GM19035 (cell line): ENCODE data around the gene RSPO1.
"Not testable (repeated sequence)": the region's sequence is repeated elsewhere in the genome, so short reads cannot be mapped to it uniquely, and the experiment has no call there.

Source experiments
- ATAC-seq: cut with Tn5 transposase; IDR thresholded peaks from one replicate; pipeline ENCODE4 v1.9.1; 2021; ENCODE audit not compliant: unreplicated experiment

The RSPO1 gene

DNA sequence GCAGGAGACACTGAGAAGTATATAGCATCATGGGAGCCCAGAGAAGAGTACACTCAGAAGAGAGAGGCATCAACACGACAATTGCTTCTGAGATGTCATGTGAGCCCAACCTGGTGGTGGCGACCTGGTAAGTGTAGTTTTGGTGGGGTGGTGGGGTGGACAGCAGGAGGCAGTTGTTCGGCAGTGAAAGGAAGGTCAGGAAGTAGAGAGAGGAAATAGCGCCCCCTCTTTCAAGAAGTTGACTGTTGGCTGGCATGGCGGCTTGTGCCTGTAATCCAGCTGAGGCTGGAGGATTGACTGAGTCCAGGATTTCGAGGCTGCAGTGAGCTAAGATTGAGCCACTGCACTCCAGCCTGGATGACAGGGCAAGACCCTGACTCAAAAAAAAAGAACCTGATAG, 12.6 kb downstream of the RSPO1 start:
- no peak for ATAC-seq

DNA sequence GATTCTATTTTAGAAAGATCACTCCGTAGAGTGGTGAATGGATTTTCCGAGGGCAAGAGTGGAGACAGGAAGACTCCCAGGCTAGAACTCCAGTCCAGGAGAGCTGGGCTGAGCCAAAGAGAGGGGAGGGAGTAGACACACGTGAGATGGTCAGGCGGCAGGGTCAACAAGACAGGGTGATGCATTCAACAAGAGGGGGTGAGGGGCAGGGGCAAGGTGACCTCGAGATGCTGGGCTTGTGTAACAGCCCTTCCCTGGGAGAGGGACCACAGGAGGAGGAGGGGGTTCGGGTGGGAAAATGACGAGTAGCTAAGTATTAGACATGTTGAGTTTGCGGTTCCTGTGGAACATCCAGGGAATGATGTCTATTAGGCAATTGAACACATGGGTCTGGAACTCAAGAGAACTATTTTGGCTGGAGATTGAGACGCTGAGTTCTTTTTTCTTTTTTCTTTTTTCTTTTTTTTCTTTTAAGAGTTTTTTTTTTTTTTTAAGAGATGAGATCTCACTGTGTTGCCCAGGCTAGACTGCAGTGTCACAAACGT, 13.3 kb downstream of the RSPO1 start:
- ATAC-seq: no peak

DNA sequence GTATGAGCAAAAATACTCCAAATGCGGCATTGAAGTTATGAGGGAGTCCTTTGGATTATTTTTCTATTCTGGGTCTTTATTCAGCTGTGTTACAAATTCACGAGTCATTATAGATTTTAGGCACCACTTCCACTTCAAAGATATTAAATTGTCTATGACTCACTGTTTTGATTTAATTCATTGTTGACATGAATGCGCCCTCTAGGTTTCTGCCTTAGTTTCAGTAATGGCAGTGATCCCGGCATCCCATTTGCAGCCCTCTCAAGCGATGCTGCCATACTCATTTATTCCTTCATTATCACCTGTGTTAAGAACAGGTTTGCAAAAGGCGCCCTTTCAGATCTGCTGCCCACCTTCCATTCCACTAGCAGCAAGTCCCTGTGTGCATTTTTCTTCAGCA, 14.0 kb downstream of the RSPO1 start:
- no peak for ATAC-seq

DNA sequence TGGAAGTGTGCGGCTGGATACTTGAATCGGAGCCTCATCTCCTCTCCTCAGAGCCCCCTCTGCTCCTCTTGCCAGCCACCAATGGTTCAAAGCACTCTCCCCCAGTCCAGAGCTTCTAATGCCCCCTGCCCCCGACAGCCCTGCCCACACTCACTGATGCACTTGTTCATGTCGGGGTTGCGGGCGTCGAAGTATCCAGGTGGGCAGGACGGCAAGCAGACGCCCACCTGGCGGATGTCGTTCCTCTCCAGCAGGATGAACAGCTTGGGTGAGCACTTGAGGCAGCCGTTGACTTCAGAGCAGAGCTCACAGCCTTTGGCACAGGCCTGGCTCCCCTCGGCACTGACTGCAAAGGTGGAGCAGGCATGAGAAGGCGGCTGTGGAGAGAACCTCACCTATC, 18.4 kb downstream of the RSPO1 start:
- ATAC-seq: no peak

DNA sequence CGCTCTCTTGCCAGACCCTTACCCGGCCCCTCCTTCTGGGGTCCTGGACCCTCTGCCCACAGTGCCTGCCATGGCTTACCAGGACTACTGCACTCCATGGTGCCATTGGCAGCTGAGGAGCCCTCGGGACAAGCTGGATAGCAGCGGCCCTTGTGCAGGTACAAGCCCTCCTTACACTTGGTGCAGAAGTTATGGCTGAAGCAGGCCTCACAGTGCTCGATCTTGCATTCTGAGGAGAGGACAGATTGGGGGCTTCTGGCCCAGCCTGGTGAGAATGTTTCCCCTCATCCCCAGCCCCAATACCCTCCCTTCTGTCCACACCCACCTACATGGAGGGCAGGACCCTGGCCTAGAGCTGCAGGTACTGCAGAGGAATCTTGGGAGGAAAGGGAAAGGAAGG, 20.6 kb downstream of the RSPO1 start:
- no peak for ATAC-seq

DNA sequence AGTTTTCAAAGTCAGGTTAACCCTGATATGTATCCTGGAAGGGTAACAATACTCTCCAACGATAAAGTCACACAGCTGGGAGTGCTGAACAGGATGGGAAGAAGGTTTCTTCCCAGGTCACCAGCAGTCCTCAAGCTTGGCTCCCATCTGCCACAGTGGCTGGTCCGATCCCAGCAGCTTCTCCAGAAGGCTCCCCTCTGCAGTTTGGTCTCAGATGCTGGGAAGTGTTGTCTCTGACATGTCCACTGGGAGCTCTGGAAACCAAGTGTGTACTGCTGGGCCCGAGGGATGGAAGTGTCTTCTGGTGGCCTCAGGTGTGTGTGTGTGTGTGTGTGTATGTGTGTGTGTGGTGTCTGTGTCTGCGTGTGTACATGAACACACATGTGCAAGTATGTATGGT, 22.5 kb downstream of the RSPO1 start:
- no peak for ATAC-seq

DNA sequence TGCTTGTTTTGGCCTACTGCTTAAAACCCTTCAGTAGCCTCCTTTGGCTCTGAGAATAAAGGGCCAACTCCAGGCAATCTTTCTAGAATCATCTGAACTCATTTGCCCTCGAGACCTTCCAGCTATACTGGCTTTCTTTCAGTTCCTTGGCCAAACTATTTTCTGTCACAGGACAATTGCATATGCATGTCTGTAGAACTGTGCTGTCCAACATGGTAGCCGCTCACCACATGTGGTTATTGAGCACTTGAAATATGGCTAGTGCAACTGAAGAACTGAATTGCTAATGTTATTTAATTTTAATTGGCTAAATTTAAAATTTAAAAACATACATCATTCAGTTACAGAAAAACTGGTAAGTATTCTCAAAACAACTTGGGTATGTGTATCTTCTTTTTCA, 24.7 kb downstream of the RSPO1 start:
- ATAC-seq: no peak

DNA sequence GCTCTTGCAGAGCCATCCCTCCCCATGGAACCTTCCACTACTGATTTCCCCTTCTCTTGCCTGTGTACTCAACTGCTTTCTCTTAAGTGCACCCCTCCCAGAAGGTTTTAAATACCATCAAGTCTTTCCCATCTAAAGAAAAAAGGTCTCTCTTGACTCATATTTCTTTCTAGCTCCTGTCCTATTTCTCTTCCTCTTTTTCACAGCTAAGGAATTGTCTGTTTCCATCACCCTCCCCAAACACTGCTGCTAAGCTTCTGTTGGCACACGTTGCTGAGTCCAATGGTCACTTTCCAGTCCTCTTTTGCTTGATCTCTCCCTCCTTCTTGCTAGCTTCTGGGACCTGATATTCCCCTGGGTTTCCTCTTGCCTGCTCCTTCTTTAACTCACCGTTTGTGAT, 25.7 kb downstream of the RSPO1 start:
- no peak for ATAC-seq

DNA sequence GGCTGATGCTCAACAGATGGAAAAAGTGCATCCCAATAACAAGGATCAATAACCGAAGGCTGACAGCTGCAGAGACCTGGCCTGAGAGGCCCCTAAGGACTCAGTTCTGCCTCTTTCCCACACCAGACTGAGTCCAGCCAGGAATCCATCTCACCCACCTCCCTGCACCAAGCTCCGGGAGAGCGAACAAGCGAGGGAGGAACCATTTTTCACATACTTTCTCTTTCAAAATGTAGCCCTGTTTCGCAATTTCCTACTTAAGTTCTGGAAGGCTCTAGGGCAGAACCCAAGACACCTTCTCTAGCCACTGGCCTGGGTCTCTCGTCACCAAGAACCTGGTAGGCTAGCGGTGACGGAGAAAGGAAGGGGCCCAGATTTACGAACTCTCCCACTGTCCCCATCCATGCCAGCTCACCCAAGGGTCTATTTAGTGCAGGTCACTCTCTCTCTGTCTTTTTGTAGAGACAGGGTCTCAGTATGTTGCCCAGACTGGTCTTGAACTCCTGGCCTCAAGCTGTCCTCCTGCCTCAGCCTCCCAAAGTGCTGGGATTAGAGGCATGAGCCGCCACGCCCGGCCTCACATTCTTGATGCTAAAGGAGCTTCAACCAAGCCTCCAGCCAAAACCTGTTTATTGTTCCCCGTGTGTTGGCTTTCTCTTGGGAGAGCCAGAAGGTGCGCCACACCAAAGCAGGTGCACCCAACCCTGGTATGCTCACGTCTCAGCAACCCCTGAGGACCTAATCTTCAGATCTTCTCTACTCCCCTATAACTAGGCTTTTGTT, 28.0 kb downstream of the RSPO1 start:
- no peak for ATAC-seq

DNA sequence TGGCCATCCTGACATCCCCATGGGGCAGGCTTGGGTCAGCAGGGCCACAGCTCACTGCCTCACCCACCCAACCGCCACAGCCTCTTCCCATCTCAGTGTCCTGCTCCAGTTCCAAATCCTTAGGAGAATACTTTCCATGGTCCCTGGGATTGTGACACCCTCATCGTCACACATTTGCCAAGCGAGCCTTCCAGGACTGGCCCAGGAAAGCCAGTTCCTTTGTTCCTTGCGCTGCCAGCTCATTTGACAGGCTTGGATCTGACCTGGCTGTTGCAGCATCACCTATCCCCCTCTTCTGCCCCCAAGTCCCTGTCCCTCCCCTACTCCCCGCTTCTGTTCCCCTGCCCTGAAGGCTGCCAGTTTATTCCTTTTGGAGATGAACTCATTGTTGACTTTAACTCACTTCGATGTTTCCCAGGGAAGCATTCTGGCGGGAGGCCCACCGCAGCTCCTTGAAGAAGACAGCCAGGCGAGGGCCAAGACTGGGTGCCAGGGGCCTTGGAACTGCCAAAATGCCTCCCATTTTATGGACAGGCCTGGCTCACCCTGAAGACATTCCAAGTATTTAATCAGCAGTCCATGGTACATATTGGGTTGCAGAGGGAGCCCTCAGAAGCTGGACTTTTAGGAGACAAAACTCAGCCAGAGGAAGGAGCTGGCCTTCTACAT, 28.8 kb downstream of the RSPO1 start:
- ATAC-seq: no peak

DNA sequence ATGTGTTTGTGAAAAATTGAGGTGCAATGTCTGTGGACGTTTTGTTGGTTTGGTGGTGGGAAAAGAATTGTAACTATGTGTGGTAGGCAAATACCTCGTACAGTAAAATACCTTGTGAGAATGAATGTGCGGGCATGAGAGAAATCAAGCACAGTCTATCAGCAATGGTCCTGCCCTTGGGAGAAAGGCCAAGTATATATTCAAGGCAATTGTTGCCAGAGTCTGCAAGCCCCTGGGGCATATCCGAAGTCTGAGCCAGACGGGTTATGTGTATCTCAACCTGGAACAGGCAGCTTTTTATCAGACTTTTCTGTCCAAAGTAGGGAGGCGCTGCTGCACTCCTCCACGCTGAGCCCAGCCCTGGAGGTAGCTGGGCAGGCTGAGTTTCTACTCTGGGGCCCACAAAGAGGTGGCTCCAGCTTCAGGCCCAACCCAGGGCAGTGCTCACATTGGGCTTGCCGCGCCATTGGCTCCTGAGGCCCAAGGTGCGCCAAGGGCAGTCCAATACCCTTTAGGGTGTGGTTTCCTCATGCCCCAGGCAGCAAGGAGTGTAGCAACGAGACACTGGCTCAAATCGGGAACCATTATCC, 29.5 kb downstream of the RSPO1 start:
- no peak for ATAC-seq

DNA sequence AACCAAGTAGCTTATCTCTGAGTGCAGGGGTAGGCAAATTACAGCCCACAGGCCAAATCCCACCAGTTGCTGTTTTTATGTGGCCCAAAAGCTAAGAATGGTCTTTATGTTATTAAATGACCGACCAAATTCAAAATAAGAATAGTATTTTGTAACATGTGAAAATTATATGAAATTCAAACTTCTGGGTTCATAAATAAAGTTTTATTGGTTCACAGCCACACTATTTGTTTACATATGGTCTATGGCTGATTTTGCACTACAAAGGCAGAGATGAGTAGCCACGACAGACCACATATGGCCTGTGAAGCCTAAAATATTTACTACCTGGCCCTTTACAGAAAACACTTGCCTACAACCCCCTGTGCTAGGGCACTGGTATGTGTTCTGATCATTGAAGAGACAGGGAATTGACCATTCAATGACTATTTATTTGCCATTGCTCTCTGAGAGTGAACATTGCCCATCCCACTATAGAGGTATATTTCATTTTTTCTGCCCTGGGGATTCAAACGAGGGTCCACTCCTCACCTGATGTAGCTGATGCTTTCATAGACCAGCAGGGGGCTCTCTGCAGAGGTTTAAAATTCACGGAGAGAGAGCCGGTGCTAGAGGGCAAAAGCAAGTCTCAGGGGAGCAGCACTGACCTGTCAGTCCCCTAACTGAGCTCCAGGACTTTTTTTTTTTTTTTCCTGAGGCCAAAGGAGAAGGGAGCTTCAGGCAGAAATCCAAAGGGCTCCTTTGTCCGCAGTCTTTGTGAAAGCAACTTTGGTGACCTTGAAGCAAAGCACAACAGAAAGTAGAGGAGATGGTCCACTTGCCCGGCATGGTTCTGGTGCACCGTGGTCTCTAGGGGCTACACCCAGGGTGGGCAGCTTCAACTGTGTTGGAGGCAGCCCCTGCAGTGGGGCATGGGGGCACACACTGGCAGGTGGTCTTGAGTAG, 31.7 kb downstream of the RSPO1 start:
- ATAC-seq: no peak

DNA sequence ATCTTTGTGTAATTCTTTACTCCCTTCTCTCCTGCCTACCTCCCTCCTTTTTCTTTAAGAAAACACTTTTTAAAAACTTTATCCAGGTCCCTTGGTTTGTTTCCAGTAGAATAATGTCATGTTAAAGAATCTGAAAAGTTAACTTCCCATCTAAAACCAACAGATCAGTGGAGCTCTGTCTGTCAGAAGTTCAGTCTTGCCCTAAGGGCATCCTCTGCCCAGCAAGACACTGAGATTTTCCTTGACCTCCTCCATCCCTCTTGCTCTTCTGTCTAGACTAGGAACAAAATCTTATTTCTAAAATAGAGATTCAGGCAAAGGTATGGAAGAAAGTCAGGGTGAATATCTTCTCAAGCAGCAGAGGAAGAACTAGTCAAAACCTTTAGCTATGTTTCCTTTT, 33.3 kb downstream of the RSPO1 start:
- ATAC-seq: no peak

DNA sequence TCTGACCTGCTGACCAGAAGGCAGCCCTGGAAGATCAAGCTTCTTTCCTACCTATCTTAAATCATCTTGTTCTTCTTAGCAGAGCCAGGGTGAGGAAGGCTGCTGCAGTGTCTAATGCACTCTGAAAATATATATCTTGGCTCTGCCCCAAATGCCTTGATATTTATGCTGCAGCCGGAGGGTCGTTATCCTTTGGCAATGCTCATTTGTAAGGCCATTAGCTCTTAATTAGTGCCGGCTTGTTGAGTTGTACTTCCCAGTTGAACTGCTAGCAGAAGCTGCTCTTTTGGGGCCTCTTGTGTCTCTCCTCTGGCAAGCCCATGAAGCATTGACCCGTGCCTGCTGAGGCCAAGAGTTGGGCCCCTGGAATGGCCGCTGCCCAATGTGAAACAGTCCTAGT, 34.8 kb downstream of the RSPO1 start:
- no peak for ATAC-seq

DNA sequence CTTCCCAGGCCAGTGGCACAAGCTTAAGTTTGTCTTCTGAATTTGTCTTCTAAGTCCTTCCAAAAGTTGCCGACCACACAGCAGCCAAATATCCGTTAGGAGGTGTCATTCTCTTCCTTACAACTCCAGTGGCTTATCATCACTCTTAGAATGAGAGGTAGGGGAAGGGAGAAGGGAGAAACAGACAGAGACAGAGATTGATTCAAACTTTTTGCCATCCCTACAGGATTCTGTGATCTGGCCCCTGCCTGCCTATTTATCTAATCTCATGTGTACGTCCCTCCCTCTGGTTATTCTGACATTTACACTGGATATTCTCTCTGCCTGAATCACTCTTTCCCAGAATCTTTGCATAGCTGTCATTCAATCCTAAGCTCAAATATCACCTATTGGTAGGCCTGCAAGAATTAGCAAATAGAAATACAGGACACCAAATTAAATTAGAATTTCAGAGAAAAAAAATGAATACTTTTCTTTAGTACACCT, 38.5 kb downstream of the RSPO1 start:
- no peak for ATAC-seq

DNA sequence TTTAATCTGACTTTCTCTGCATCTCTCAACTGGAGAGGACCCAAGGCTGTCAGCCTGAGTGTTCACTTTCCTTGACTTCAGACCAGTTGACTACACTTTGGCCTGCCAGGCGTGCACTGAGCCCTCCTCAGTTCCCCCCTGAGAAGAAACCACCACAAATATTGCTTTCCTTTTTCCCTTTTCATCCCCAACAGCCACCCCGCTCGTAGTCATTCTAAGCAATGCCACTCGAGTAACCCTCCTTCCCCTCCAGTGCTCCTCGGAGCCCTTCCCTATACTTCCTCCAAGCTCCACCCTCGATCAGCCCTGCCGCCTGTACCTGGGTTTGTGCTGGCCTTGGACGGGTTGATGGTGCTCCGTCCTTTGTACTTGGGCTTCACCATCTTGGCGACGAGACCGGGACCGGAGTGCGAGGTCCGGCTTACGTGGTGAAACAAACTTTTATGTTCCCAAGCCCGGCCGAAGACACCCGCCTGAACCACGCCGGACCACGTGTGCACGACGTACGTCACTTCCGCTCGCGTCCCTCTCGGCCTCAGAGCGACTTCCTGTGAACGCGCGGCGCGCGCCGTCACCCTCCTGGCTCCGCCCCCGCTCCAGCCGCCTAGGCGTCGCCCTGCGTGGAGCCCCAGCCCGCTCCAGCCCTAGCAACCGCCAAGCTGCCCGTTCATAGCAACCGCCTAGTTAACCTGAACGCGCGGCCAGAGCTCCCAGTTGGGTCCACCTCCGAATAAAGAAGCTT, 39.1 kb downstream of the RSPO1 start, which contains the start of gene GNL2:
GNL2 (minus strand) TSS at position 498 of the 742 bp plus-strand sequence; CDS start at position 383, 115 bp downstream.
- peak; percentile 98 for ATAC-seq

DNA sequence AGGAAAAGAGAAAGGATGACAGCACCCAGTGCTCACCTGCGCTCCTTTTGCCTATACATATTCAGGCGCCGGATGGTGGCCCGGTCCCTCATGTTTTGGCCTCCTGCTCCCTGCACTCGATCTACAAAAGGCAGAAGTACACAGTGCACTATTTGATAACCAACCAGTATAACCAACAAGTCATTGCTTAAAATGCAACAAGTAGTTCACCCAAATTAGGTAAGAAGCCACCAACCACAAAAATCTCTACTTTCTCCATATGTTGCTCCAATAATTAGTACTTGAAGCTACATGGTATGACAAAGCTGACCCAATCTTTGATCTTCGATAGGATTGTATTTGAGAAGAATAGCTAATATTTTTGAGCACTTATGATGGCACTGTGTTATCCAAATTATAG, 41.0 kb downstream of the RSPO1 start:
- no peak for ATAC-seq

DNA sequence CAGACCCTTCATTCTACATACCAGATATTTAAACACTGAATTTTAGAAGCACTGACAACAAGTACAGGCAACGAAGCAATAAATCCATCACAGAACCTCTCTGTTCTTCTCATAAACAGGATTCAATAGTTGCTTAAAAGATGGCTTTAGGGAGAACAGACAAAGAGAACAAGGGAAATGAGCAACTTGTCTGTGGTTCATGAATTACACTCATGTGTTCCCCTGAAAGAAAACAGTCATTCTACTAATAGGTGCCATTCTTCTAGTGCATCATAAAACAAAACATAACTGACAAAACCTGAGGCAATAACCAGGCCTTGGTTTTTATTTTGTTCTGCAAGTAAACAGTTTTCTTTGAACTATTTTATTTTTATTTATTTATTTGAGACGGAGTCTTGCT, 45.8 kb downstream of the RSPO1 start:
- no peak for ATAC-seq

DNA sequence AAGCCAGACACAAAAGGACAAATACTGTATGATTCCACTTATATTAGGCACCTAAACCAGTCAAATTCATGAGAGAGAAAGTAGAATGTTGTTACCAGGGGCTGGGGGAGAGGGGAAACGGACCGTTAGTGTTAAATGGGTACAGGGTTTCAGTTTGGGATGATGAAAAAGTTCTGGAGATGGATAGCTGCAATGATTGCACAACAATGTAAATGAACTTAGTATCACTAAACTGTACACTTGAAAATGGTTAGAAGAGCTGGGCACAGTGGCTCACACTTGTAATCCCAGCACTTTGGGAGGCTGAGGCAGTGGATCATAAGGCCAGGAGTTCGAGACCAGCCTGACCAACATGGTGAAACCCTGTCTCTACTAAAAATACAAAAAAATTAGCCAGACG, 50.1 kb downstream of the RSPO1 start:
- ATAC-seq: not testable (repeated sequence)

DNA sequence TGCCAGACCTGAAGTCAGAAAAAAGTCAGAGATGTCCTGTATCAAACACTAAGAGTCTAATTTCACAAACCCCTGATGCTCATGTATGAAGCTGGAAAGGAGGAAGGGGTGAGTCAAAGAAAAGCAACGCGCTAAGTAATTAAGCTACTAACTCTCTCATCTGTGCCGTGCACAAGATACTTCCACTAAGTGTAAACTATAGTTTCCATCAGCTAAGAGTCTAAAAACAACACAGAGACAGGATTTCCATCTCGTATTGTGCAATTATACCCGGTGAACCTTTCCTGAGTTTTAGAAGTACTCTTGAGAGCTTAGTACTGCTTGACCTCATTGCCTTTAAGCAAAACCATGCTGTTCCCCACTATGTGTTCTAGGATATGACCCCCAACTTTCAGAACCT, 59.0 kb downstream of the RSPO1 start:
- no peak for ATAC-seq
